Activated CD4-positive, CD25-positive, alpha-beta regulatory T cell treated with anti-CD3 and anti-CD28 coated beads, Interleukin-2, amount 50 U/mL, for 72 hours (primary cell): ENCODE measurements around the gene B3GAT1.

ENCODE experiments used
- DNase-seq: peaks from one replicate; pipeline ENCODE4 v3.0.0; 2021

Gene B3GAT1

DNA sequence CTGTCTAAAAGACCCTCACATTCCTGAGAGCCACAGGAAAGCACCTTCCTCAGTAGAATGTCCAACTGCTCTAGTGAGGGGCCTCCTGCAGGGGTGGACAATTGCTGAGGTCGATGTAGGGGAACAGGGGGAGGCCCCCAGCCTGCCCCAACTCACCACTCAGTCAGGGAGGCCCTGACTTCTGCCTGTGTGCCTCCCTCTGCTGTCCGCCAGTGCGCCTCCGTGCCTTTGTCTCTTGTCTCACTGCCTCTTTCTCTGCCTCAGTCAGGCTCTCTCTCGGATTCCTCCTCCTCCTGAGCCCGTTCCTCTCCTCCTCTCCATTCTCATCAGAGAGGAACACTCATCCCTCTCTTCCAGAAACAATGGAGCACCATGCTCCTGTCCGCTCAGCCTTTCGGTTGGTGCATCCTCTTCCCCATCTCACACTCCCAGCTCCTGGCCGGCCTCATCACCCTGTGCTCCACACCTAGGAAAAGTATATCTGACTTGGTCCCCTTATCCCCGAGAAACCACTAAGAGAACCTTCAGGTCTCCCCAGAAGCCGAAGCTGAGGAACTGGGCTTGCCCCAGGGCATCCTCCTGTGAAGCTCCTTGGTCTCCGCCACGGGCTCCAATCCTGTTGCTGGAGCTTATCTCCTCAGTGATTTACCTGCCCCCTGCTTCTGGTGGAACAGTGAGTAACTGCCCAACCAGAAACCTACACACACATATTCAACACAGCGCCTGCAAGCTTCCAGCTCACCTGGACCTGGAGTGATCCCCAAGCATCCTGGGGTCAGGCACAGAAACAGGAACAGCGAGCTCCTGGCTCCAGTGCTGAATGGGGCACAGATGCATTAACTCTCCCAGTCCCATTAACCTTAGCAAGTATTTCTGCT, 2.3 kb downstream of the B3GAT1 start:
- no peak for DNase-seq

DNA sequence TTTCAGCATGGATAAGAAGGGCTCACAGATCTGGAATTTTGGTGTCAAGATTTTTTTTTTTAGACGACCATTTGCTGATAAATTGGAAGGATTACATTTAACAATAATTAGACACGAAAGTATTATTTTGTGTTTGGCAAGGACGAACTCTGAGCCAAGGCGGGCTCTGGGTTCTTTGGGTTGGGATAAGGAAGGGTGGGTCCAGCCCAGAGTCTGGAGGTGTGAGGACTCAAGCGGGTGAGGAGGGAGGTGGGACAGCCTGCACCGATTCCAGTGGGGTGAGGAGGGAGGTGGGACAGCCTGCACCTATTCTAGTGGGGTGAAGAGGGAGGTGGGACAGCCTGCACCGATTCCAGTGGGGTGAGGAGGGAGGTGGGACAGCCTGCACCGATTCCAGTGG, 4.1 kb downstream of the B3GAT1 start:
- DNase-seq = no peak

DNA sequence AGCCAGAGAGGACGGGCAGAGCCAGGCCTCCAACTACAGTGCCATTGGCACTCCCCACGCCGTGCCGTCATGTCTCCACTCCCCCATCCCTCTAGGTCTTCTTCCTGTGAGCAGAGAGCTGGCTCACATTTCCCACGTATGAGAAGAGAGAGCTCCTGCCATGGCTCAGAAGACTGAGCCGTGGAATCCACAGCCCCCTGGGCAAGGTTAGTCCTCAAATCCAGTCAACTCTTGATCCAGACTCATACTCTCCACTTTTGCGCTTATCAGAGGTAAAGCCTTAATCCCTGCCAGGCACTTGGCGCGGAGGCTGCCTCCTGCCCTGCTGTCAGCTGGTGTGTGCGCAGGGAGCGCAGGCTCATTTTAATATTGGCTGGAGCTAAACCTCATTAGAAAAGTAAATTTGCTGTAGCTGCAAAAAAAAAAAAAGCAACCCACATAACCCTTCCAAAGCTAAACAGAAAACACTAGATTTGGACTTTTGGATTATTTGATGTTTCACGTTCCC, 4.7 kb downstream of the B3GAT1 start:
- DNase-seq = no peak

DNA sequence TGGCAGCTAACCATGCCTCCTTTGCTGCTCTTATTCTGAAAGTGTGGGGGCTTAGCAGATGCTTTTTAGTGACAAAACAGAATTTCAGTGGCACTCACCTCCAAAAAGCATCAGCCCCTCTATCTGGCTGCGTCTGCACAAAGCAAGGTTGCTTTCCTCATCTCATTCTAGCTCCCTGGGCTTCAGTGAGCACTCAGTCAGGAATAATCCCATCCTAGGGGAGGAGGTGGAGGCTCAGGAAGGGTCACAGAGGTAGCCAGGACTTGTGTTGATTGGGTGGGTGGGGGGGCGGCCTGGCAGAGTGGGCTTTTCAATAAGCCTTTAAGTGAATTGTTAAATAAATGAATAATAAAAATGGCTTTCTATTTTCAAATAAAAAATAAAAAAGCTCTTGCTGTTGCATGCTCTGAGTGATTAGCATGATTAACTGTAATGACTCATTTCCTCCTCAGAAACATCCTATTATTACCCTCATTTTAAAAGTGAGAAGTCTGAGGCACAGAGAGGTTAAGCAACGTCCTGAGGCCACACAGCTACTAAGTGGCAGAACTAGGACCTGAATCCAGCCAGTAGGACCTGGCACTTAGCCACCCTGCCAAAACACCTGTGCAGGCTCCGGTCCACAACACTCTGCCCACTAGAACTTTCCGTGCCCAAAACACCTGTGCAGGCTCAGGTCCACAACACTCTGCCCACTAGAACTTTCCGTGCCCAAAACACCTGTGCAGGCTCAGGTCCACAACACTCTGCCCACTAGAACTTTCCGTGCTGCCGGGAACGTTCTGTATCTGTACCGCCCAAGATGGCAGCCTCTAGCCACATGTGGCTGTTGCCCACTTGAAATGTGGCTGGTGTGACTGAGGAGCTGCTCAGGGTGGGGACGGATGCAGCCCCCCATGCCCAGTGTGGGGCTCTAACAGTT, 5.5 kb downstream of the B3GAT1 start:
- no peak for DNase-seq

DNA sequence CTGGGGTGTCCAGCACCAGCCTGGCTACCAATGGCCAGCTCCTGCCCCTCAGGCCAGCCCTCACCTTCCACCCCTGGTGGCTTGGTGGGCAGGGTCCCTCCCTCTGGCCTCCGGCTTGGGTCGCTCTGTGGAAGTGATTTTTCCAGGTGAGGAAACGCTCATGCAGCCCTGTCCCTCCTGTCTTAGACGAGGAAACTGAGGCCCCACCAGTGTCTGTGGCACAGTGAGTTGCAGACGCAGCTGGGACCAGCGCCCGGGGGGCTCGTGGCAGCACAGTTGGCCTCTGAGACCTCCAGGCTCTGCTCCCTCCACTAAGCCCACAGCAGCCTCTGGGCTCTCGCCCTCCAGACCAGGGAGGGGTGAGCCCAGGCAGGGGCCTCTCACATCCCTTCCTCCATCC, 6.2 kb downstream of the B3GAT1 start:
- no peak for DNase-seq

DNA sequence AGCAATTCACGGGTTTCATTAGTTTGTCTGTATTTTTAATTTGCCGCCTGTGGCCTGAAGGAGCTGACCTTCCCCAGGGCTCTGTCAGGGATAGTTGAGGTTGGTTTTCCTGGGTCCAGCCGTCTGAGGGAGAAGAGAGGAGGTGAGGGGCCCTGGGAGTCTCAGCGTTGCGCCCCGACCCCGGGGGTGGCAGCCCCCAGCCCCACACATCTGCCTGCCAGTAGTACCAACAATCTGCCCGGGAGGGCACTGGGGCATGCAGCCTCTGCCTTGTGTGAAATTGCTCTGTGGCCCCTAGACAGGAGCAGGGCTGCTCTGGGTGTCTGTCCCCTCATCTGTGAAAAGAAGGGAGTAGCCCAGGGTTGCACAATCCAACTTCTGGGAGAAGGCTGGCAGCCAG, 6.6 kb downstream of the B3GAT1 start:
- DNase-seq = no peak

DNA sequence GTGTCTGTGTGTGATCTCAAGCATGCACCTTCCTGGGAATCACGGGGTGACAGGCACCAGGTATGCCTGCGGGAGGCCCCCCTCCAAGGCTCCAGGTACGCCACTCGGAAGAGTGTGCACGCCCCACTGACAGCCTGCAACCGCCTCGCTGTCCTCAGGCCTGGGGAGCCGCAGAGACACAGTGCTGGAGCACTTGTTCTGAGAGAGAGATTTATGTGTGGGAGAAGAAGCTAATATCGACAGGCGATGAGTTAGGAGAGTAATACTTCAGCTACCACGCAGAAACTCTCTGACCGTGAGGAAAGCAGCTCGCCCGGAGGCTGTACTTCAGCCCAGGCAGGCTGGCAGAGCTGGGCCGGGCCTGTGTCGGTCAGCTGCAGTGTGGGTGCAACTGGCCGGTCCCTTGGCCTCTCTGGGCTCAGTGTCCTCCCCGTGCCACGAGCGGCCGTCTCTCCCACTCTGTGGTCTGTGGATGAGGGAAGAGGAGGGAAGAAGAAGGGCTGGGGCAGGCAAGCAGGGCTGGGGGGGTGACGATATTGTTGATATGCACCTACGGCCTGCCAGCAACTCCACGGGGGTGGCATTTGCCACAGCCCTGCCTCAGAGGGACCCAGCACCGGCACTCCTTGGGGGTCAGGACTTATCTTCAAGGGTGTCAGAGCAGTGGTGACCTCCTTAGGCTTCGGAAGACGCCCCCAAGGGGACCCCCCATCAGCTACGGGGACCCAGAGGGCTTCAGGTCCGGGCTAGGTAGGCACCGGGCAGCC, 7.3 kb downstream of the B3GAT1 start:
- DNase-seq = no peak

DNA sequence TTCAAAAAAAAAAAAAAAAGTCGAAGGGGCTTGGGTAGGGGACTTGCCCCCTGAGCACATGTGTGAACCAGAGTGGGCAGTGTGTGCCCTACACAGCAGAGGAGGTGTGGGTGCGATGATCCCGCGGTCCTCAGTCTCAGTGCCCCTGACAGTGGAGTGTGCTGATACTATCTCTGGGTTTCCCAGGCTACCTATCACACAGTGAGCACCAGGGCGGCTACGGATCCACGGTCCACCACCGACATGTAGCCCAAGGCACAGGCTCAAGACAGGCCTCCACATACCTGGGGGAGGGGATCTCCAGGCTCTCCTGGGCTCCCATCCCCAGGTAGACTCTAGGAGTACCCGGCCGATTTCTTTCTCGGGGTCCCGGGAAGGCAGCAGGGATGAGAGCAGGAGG, 9.1 kb downstream of the B3GAT1 start:
- DNase-seq = no peak

DNA sequence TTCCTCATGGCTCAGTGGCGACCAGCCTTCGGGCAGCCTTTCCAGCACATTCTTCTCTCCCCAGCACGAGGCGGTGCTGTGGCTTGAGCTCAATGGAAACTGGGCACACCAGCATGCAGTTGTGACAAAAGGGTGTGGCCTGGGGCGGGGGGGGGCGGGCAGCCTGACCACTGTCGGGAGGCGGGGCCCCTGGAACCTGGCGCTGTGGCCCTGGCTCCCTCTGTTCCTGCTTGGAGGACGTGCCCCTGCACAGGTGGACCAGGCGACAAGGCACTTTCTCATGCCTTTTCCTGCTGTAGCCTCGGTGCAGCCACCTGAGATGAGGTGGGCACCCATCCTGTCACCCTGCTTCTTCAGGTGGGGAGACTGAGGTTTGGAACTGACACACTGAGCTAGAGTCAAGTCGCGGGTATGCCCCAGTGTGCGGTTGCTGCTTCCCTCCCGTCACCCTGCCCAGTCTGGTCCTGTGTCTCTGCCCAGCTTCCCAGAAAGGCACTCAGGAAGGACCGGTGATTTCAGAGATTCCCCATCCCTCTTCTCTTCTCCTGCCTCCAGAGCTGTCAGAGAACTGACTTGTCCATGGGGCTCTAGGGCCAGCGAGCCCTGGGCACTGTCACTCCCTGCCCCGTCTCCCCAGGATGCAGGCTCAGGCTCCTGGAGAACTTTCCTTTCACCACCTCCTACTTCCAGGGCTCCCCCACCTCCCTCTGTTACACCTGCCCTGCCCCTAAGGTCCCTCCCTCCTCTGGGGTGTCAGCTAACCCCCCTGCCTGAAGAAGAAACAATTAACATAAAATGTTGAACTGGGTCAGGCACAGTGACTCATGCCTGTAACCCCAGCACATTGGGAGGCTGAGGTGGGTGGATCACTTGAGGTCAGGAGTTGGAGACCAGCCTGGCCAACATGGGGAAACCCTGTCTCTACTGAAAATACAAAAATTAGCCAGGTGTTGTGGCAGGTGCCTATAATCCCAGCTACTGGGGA, 9.9 kb downstream of the B3GAT1 start:
- no peak for DNase-seq

DNA sequence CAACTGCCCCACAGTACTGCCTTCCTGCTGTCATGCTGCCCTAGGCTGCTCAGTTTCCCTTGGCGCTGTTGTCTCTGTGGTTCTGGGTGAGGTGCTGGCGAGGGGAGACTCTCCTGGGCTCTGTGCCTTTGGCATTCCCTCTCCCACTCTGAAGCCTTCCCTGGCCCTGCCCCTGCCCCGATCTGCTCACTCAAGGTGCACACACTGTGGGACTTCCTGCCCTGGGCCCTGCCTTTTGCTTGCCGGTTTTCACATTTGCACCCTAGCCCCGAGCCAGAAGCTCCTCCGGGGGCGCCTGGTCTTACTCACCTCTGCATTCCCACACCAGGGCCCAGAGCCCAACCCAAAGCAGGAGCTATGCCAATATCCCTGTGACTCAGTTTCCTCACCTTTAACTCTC, 12.0 kb downstream of the B3GAT1 start:
- no peak for DNase-seq

DNA sequence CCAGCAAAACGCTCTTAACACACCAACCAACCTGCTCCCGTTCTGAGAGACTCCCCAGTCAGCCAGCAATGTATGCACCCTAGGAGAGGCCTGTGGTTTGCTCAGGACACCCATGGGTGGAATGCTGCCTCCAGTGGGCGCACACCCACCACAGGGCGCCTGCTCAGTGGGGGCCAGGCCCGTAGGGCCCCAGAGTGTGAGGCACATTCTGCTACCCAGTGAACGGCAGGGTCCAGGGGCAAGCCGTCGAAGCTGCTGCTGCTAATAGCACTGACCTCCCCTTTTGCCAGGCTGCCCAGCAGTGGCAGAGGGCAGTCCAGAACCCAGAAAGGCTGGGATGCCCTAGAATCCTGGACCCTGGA, 12.8 kb downstream of the B3GAT1 start:
- no peak for DNase-seq

DNA sequence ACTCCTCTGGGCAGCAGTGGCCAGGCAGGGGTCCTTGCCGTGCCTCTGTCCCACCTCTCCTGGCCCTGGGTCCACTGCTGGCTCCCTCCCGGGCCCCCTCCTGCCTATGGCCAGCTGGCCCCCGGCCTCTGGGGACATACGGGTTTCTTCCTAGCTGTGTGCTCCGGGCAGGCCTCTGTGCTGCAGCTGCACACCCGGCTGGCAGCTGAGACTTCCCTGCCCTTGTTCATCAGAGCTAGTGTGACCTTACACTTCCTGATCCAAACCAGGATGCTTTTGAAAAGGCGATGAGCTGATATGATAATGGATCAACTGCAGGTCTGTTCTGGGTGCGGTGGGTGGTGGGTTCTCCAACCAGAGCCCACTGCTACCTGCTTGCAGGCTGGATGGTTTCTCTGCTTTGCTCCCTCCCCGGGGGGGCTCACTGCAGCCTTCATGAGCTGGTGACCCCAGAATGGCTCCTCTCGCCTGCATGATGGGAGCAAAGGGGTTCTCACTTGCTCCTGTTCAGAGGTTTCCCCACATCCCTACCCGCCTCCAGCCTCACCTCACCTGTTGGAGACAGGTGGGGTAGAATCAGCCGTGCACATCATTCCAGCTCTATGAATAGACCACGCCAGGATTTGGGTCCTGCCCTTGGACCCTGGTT, 13.3 kb downstream of the B3GAT1 start:
- DNase-seq = no peak

DNA sequence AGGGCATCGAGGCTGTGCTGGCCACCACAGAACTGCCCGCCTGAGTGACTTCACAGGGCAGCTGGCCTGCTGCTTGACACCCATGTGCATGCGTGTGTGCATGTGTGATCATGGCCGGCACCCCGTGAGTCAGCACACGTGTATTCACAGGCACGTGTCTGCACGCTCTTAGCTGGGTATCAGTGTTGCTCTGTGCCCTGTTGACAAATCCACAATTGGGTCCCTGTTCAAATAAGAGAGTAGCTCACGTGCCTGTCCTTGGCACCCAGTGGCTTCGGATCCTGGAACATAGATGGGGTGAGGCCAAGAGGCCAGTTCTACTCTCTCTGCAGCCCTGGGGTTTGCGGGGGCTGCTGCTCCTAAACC, 14.0 kb downstream of the B3GAT1 start:
- no peak for DNase-seq

DNA sequence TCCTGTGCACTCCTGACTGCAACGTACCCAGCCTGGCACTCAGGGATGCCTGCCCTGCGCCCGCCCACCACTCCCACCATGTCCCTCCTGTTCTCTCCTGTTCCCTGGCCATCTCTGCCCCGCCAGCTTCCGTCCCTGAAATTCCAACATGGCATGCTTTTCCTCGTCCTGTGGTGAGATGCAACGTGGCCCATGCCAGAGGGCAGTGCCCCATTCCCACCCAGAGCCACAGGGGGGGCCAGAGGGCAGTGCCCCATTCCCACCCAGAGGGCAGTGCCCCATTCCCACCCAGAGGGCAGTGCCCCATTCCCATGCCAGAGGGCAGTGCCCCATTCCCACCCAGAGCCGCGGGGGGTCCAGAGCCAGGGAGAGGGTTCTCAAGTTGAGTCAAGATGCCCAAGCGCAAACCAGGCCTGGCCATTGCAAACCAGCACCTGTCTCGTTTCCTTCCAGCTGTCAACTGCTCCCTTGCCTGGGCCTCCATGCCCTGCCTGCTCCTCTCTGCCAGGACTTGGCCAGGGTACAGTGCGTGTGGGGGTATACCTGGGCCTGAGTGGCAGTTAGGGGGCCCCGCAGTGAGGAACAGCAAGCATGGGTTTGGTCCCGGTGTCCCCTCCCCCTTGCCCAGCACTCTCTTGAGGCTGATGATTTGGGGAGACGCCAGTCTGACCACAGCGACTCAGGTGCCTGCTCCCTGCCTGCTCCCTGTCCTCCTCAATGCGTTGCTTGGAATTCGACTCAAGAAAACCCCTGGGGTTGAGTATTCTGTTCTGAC, 14.6 kb downstream of the B3GAT1 start:
- DNase-seq = no peak

DNA sequence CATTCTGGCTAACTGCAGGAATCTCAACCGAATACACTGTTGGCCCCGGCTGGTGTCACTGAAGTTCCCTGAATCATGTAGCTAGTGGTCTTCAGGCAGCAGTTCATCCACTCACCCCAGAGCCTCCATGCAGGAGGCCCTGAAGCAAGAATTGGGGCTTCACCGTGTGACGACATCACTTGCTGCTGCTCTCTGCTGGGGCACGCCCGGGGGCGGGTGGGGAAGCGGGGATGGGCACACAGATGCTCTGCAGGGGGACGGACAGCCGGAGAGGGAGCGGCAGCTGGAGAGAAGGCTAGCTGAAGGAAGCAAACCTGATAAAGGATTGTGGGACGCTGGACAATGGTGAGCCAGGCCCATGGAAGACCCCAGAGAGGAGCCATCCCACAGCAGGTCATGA, 17.0 kb downstream of the B3GAT1 start:
- DNase-seq = no peak

DNA sequence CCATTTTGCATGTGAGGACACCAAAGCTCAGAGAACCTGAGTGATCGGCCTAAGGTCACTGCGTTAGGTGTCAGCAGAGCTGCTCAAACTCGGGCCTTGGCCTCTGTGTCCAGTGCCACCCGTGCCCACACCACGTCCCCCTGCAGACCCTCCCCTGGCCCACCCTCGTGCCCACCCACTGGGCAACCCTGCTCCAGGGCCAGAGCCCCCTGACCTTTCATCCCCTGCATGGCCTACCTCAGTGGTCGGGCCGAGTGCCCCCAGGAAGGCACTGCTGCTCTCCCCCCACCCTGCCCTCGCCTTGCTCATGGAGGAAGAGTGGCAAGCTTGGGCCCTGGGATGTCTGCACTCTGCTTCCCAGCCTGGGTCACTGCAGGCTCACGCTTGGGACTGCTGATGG, 17.7 kb downstream of the B3GAT1 start:
- DNase-seq = no peak

DNA sequence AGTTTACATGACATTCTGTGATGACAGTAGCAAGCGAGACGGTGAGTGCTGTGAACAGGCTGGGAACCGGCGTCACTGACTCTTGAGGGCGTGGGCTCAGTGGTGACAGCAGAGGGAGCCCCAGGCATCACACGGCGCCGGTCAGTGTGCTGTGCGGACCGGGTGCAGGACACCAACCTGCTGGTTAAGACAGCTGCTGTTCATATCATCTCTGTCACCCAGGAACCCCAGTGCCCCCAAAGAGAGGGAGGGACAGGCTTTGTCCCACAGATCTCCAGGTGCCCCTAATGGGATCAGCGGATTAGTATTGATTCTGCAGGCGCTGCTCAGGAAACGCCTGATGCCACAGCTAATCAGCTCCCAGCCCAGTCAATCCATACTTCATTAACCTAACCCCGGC, 18.4 kb downstream of the B3GAT1 start:
- DNase-seq = no peak

DNA sequence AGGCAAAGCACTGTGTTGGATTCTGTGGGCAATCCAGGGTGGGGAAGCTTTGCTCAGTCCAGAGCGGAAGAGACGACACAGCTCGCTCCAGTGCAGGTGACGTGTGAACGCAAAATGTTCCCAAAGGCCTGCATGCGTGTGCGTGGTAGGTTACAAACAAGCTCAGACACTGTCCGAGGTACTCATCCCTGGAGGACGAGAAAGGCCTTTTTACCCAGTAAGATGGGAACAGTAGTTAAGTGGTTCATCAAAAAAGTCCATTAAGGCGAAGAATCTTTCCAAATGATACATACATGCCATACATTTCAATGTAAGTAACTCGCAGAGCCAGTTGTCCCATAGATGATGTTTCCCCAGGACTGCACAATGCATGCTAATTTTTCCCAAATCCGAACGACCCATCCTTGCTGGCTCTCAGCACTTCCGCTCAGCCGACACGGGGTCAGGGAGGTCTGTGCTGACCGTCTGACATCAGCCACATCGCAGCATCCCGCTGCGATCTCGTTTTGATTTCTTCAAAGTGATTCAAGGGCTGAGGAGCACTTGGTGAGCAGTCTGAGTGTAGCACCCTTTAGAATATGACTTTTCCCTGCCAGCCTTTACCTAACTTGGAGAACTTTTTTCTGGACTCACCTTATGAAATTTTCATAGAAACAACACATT, 19.0 kb downstream of the B3GAT1 start:
- no peak for DNase-seq

DNA sequence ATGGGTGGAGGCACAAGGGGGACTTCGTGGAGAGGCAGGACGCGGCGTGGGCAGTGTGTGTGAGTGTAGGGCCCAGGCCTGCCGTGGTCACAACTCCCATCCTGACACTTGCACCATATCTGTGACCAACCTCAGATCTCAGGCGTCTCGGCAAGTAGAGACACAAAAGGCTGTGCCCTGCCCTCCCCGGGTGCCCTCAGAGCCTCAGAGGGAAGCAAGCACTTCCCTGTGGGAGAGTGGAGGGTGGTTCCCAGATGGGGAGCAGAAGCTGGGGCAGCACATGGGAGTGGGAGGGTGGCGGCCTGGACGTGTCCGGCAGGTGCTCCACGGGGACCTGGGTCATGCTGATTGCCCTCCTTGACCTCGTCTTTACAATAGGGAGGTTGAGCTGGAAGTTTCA, 20.4 kb downstream of the B3GAT1 start:
- no peak for DNase-seq
